Brain microvascular endothelial cell (primary cell): ENCODE data around the gene TNPO2.

Experiments
- DNase-seq: peaks from one replicate; pipeline ENCODE4 v3.0.0-alpha.2; 2020
- H3K27ac ChIP-seq: fragments of 250-450 bp; sonication (Bioruptor Pico); 2 replicates; pipeline ENCODE4 v1.5.1; 2020; ENCODE audit warnings: mild to moderate bottlenecking, moderate library complexity
- H3K27me3 ChIP-seq: fragments of 250-450 bp; sonication (Bioruptor Pico); replicated peaks from 2 replicates; pipeline ENCODE4 v1.5.1; 2020; ENCODE audit warnings: mild to moderate bottlenecking
- H3K36me3 ChIP-seq: fragments of 250-450 bp; sonication (Bioruptor Pico); replicated peaks from 2 replicates; pipeline ENCODE4 v1.5.1; 2020; ENCODE audit warnings: mild to moderate bottlenecking
- H3K4me3 ChIP-seq: 2 replicates; pipeline ENCODE4 v1.5.1; 2011; ENCODE audit warnings: low read depth, mild to moderate bottlenecking, control low read depth, low read length, moderate library complexity
- CTCF ChIP-seq: IDR thresholded peaks from 2 replicates; pipeline ENCODE4 v1.5.1; 2011; ENCODE audit warnings: low read depth, mild to moderate bottlenecking, moderate library complexity, low read length, control low read depth, inconsistent platforms; ENCODE audit errors: missing control alignments
- in situ Hi-C: cut with HindIII; loops from 2 replicates; pipeline ENCODE4 v1.10.0; 2017; ENCODE audit warnings: low sequenced_read_pairs, low pct_ligation_motif_present

Gene TNPO2

GRCh38 chr19:12756150-12756883 is 32.6 kb upstream of the TNPO2 start:
- H3K4me3 ChIP-seq: no peak overlapping the region
- peaks cover 5% of the 10 kb centered on the region for H3K27me3 ChIP-seq
- in situ Hi-C loops: no loop called here

GRCh38 chr19:12754465-12755196 is 30.9 kb upstream of the TNPO2 start:
- in situ Hi-C loops: no loop called here
- Histone ChIP-seq H3K36me3 (no peaks in the 10 kb centered on the region), H3K4me3 (no peak overlapping the region), H3K27me3 (peaks cover 8% of the 10 kb centered on the region), H3K27ac (no peak overlapping the region)
- DNase-seq: no peak
- no peak for TF ChIP-seq CTCF

More at GRCh38 chr19:12756150-12756883, 32.6 kb upstream of the TNPO2 start:
- DNase-seq: no peak
- no peak for TF ChIP-seq CTCF
- no peaks in the 10 kb centered on the region for H3K36me3 ChIP-seq
- H3K27ac ChIP-seq: no peak overlapping the region

- in situ Hi-C loops: no loop called here
- H3K27me3 ChIP-seq: peaks cover 8% of the 10 kb centered on the region
- peaks cover 8% of the 10 kb centered on the region for H3K36me3 ChIP-seq
- DNase-seq: no peak
- H3K27ac ChIP-seq: no peak overlapping the region
- no peak overlapping the region for H3K4me3 ChIP-seq
- no peak for TF ChIP-seq CTCF
Observed at GRCh38 chr19:12752056-12752781, 28.5 kb upstream of the TNPO2 start.

- Histone ChIP-seq H3K36me3 (peaks cover 11% of the 10 kb centered on the region), H3K27me3 (peaks cover 8% of the 10 kb centered on the region), H3K4me3 (no peak within 1 kb of the TSS), H3K27ac (no peak within 1 kb of the TSS)
- no peak for TF ChIP-seq CTCF
- DNase-seq: no peak
- in situ Hi-C loops: no loop called here
Observed at GRCh38 chr19:12751635-12752034, 27.9 kb upstream of the TNPO2 start, which contains the start of gene BEST2. Gene BEST2 (plus strand): TSS chr19:12751791. CDS start chr19:12752593, 802 bp downstream.

- in situ Hi-C loops: no loop called here
- Histone ChIP-seq H3K27ac (no peak overlapping the region), H3K4me3 (no peak overlapping the region), H3K27me3 (peaks cover 8% of the 10 kb centered on the region), H3K36me3 (peaks cover 13% of the 10 kb centered on the region)
- no peak for TF ChIP-seq CTCF
- no peak for DNase-seq
Observed at GRCh38 chr19:12750851-12751250, 27.1 kb upstream of the TNPO2 start.
